IMR-90 (cell line): Measurements from ENCODE around the gene GALNT5. TPM values are rescaled to one million over a fixed set of nuclear protein-coding genes. Genes with fewer than 3 reads are reported as not detected.

ENCODE experiments used
- ATAC-seq: fragments of 200-7000 bp; cut with Tn5 transposase; 2 replicates; pipeline ENCODE4 v1.9.1; 2020; ENCODE audit warnings: low read depth, mild to moderate bottlenecking, moderate library complexity
- BruUV-seq: library from RNA; stranded (reverse); fragments of 400-500 nt; replicated peaks from 2 replicates; lab custom pipeline; 2021; lab: Mats Ljungman, UMichigan
- CTCF ChIA-PET: fragments of 300-600 bp; formaldehyde crosslinking; extraction: SDS; loops from one replicate; lab custom pipeline; 2021; ENCODE audit warnings: antibody characterized with exemption; lab: Yijun Ruan, JAX
- POLR2A ChIA-PET: fragments of 300-600 bp; sonication (Branson Sonifier 250); formaldehyde crosslinking; loops from one replicate; lab custom pipeline; 2022; ENCODE audit warnings: antibody characterized with exemption; ENCODE audit not compliant: unreplicated experiment; lab: Charles Lee
- DNase-seq: peaks from one replicate; pipeline ENCODE4 v3.0.0; 2013
- H2AFZ ChIP-seq: replicated peaks from 2 replicates; pipeline ENCODE3; 2013; ENCODE audit warnings: low read length, mild to moderate bottlenecking; ENCODE audit not compliant: poor library complexity
- H2AK5ac ChIP-seq: 2 replicates; pipeline ENCODE4 v1.6.1; 2013; ENCODE audit warnings: low read depth, low read length, inconsistent platforms
- H2AK9ac ChIP-seq: replicated peaks from 2 replicates; pipeline ENCODE3; 2013; ENCODE audit warnings: mild to moderate bottlenecking, low read depth, low read length, moderate library complexity; ENCODE audit not compliant: poor library complexity
- H2BK120ac ChIP-seq: 2 replicates; pipeline ENCODE4 v1.6.1; 2013; ENCODE audit warnings: low read depth, low read length, inconsistent platforms
- H2BK15ac ChIP-seq: 3 replicates; pipeline ENCODE4 v1.6.1; 2013; ENCODE audit warnings: low read depth, low read length, inconsistent platforms
- H2BK20ac ChIP-seq: 2 replicates; pipeline ENCODE4 v1.6.1; 2013; ENCODE audit warnings: low read depth, mild to moderate bottlenecking, inconsistent platforms, low read length, moderate library complexity
- H2BK5ac ChIP-seq: 2 replicates; pipeline ENCODE4 v1.6.1; 2013; ENCODE audit warnings: mild to moderate bottlenecking, low read depth, low read length, inconsistent platforms; ENCODE audit not compliant: poor library complexity, severe bottlenecking
- H3K14ac ChIP-seq: replicated peaks from 2 replicates; pipeline ENCODE4 v1.6.1; 2013; ENCODE audit warnings: low read depth, low read length, inconsistent platforms
- H3K18ac ChIP-seq: 2 replicates; pipeline ENCODE4 v1.6.1; 2013; ENCODE audit warnings: low read depth, low read length, control low read depth
- H3K23ac ChIP-seq: 2 replicates; pipeline ENCODE4 v1.6.1; 2013; ENCODE audit warnings: low read depth, low read length, inconsistent platforms
- H3K27ac ChIP-seq: 2 replicates; pipeline ENCODE4 v1.5.1; 2013; ENCODE audit warnings: mild to moderate bottlenecking, control low read depth, low read length; ENCODE audit not compliant: insufficient read depth
- H3K27me3 ChIP-seq: 2 replicates; pipeline ENCODE4 v1.6.1; 2013; ENCODE audit warnings: low read length; ENCODE audit not compliant: control insufficient read depth, insufficient read depth
- H3K36me3 ChIP-seq: 2 replicates; pipeline ENCODE4 v1.6.1; 2013; ENCODE audit warnings: low read length, mixed read lengths; ENCODE audit not compliant: control insufficient read depth, insufficient read depth
- H3K4ac ChIP-seq: 2 replicates; pipeline ENCODE4 v1.6.1; 2013; ENCODE audit warnings: low read depth, low read length, inconsistent platforms
- H3K4me1 ChIP-seq: 2 replicates; pipeline ENCODE4 v1.6.1; 2013; ENCODE audit warnings: low read length, mixed read lengths; ENCODE audit not compliant: control insufficient read depth, insufficient read depth
- H3K4me2 ChIP-seq: 2 replicates; pipeline ENCODE4 v1.6.1; 2013; ENCODE audit warnings: low read depth, mild to moderate bottlenecking, control low read depth, low read length, moderate library complexity
- H3K4me3 ChIP-seq: 2 replicates; pipeline ENCODE4 v1.5.1; 2013; ENCODE audit warnings: low read depth, mild to moderate bottlenecking, control low read depth, low read length, moderate library complexity; ENCODE audit not compliant: insufficient read depth
- H3K56ac ChIP-seq: 2 replicates; pipeline ENCODE4 v1.6.1; 2013; ENCODE audit warnings: low read length, inconsistent platforms; ENCODE audit not compliant: insufficient read depth; ENCODE audit errors: extremely low read depth
- H3K79me1 ChIP-seq, 2 experiments: 2 replicates each; pipeline ENCODE4 v1.6.1; 2013; ENCODE audit warnings: low read length in 2 of 2, inconsistent platforms in 1 of 2, low read depth in 1 of 2
- H3K9ac ChIP-seq: 2 replicates; pipeline ENCODE4 v1.6.1; 2013; ENCODE audit warnings: low read depth, low read length, control low read depth
- H3K9me1 ChIP-seq: 2 replicates; pipeline ENCODE4 v1.6.1; 2013; ENCODE audit warnings: low read length, inconsistent platforms; ENCODE audit not compliant: insufficient read depth
- H3K9me3 ChIP-seq: 2 replicates; pipeline ENCODE4 v1.6.1; 2013; ENCODE audit warnings: low read length; ENCODE audit not compliant: control insufficient read depth, insufficient read depth
- H4K20me1 ChIP-seq: 2 replicates; pipeline ENCODE4 v1.6.1; 2013; ENCODE audit warnings: low read length, inconsistent platforms; ENCODE audit not compliant: insufficient read depth
- H4K5ac ChIP-seq: 2 replicates; pipeline ENCODE4 v1.6.1; 2013; ENCODE audit warnings: mild to moderate bottlenecking, low read depth, low read length, control low read depth
- H4K8ac ChIP-seq, 2 experiments: 2 replicates each; pipeline ENCODE4 v1.6.1; 2013; ENCODE audit warnings: low read depth in 2 of 2, low read length in 2 of 2, control low read depth in 1 of 2, inconsistent platforms in 1 of 2
- H4K91ac ChIP-seq: 2 replicates; pipeline ENCODE4 v1.6.1; 2013; ENCODE audit warnings: low read depth, low read length, inconsistent platforms; ENCODE audit not compliant: insufficient read depth
- BHLHE40 ChIP-seq: fragments of 150-350 bp; IDR thresholded peaks from 2 replicates; pipeline ENCODE4 v1.6.1; 2016; ENCODE audit warnings: mild to moderate bottlenecking, low read depth, low read length
- FOS ChIP-seq: fragments of 150-350 bp; IDR thresholded peaks from 2 replicates; pipeline ENCODE4 v1.6.1; 2016; ENCODE audit warnings: low read depth, low read length
- MAZ ChIP-seq: IDR thresholded peaks from 2 replicates; pipeline ENCODE4 v1.6.1; 2012; ENCODE audit warnings: low read depth, mild to moderate bottlenecking, low read length, improper control_type of control experiment, moderate library complexity, borderline replicate concordance
- MXI1 ChIP-seq: IDR thresholded peaks from 2 replicates; pipeline ENCODE4 v1.6.1; 2012; ENCODE audit warnings: low read depth, mild to moderate bottlenecking, low read length, moderate library complexity, borderline replicate concordance
- NFE2L2 ChIP-seq: fragments of 150-350 bp; IDR thresholded peaks from 2 replicates; pipeline ENCODE4 v1.6.1; 2016; ENCODE audit warnings: low read depth, mild to moderate bottlenecking, low read length
- POLR2A ChIP-seq: IDR thresholded peaks from 2 replicates; pipeline ENCODE4 v1.6.1; 2012; ENCODE audit warnings: mild to moderate bottlenecking, low read depth, low read length
- RAD21 ChIP-seq: IDR thresholded peaks from 2 replicates; pipeline ENCODE4 v1.6.1; 2012; ENCODE audit warnings: low read length, improper control_type of control experiment
- WGBS, 2 experiments: methylation state at CpG; one replicate each; pipeline versions ENCODE4 v1.1.5 to v1.1.7; 2013; ENCODE audit warnings: missing lambda C conversion rate in 2 of 2; ENCODE audit not compliant: insufficient read length in 1 of 2; ENCODE audit errors: extremely low coverage in 2 of 2; 5-methylcytosine and 5-hydroxymethylcytosine counted together
- dilution Hi-C: fragments of 300-500 bp; cut with HindIII; formaldehyde crosslinking; loops from one replicate; pipeline ENCODE4 v1.14.3; 2018; ENCODE audit warnings: low sequenced_read_pairs; ENCODE audit not compliant: unreplicated experiment
- in situ Hi-C: fragments of 300-500 bp; cut with MboI; formaldehyde crosslinking; loops from 3 replicates; pipeline ENCODE4 v1.14.3; 2019; ENCODE audit warnings: low sequenced_read_pairs, inconsistent platforms, mixed read lengths
- intact Hi-C: fragments of 100-400 bp; cut with micrococcal nuclease; formaldehyde crosslinking; loops from 2 replicates; pipeline ENCODE4 v1.10.0; 2022
- polyA plus RNA-seq, 3 experiments: library from polyadenylated mRNA; depleted of rRNA; stranded (reverse); fragments of >200 nt; gene quantifications; 2 replicates each; pipeline ENCODE4 v1.2.3, GENCODE V29; 2012; ENCODE audit warnings: low replicate concordance in 1 of 3
- total RNA-seq: library from RNA; depleted of rRNA; stranded (reverse); fragments of >200 nt; gene quantifications from 2 replicates; pipeline ENCODE4 v1.2.3, GENCODE V29; 2012
- TF ChIP-seq, protein P1 (sequence below): fragments of 150-350 bp; IDR thresholded peaks from 2 replicates; pipeline ENCODE4 v1.6.1; 2017; ENCODE audit warnings: mild to moderate bottlenecking, antibody characterized with exemption, low read length, low read depth

The GALNT5 gene
- total and polyA plus RNA-seq, 2 of the 4 experiments (the other 2 are of a cell fraction) = 36.3 to 63.3 TPM

GRCh38 chr2:157217409-157217808, 40.1 kb upstream of the GALNT5 start:
- TF ChIP-seq, protein P1, sequence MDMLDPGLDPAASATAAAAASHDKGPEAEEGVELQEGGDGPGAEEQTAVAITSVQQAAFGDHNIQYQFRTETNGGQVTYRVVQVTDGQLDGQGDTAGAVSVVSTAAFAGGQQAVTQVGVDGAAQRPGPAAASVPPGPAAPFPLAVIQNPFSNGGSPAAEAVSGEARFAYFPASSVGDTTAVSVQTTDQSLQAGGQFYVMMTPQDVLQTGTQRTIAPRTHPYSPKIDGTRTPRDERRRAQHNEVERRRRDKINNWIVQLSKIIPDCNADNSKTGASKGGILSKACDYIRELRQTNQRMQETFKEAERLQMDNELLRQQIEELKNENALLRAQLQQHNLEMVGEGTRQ = no peak
- TF ChIP-seq MXI1 = no peak
- TF ChIP-seq RAD21 = no peak
- no peak for TF ChIP-seq POLR2A
- TF ChIP-seq BHLHE40 = no peak
- TF ChIP-seq NFE2L2 = no peak
- TF ChIP-seq MAZ = no peak
- TF ChIP-seq FOS = no peak
- no peak overlapping the region for H2BK20ac ChIP-seq
- DNase-seq (no peak), ATAC-seq (no peak)
- H3K23ac ChIP-seq = no peak overlapping the region
- no peak overlapping the region for H2BK5ac ChIP-seq
- no peak overlapping the region for H2AK5ac ChIP-seq
- no peaks in the 10 kb centered on the region for H3K27me3 ChIP-seq
- POLR2A ChIA-PET = no interaction called here
- H4K5ac ChIP-seq = no peak overlapping the region
- WGBS, 2 experiments = no CpG with 5 or more reads among the region's 2 CpGs
- no peak overlapping the region for H2AFZ ChIP-seq
- H3K4me2 ChIP-seq = no peak overlapping the region
- no peak overlapping the region for H2BK120ac ChIP-seq
- no peak overlapping the region for H3K9ac ChIP-seq
- intact Hi-C loops (no loop called here), dilution Hi-C loops (no loop called here), in situ Hi-C loops (no loop called here)
- no peak overlapping the region for H3K56ac ChIP-seq
- no peak overlapping the region for H3K18ac ChIP-seq
- no peak overlapping the region for H4K91ac ChIP-seq
- H3K27ac ChIP-seq = no peak overlapping the region
- no peak overlapping the region for H3K4me3 ChIP-seq
- no peaks in the 10 kb centered on the region for H3K9me1 ChIP-seq
- no peak overlapping the region for H2BK15ac ChIP-seq
- no TSS peak for BruUV-seq
- no peaks in the 10 kb centered on the region for H3K79me1 ChIP-seq
- H4K20me1 ChIP-seq = no peaks in the 10 kb centered on the region
- H2AK9ac ChIP-seq = no peak overlapping the region
- no peaks in the 10 kb centered on the region for H3K4me1 ChIP-seq
- H3K14ac ChIP-seq = no peak overlapping the region
- H3K36me3 ChIP-seq = no peaks in the 10 kb centered on the region
- H3K4ac ChIP-seq = no peak overlapping the region
- H4K8ac ChIP-seq = no peak overlapping the region
- no peaks in the 10 kb centered on the region for H3K9me3 ChIP-seq
- CTCF ChIA-PET = no interaction called here
